DOHH2 (cell line): Measurements from ENCODE around the gene COASY.

Experiments used
- EZH2phosphoT487 ChIP-seq: fragments of 200-600 bp; sonication (generic); IDR thresholded peaks from 2 replicates; pipeline ENCODE4 v1.6.1; 2017; ENCODE audit warnings: borderline replicate concordance, mild to moderate bottlenecking, antibody characterized with exemption, low read length, moderate library complexity, mixed read lengths
- TF ChIP-seq, protein P1 (sequence below): fragments of 200-600 bp; sonication (generic); IDR thresholded peaks from one replicate; pipeline ENCODE4 v1.5.1; 2014; ENCODE audit warnings: antibody characterized with exemption, mild to moderate bottlenecking, low read depth, low read length; ENCODE audit not compliant: poor library complexity, severe bottlenecking

DNA sequence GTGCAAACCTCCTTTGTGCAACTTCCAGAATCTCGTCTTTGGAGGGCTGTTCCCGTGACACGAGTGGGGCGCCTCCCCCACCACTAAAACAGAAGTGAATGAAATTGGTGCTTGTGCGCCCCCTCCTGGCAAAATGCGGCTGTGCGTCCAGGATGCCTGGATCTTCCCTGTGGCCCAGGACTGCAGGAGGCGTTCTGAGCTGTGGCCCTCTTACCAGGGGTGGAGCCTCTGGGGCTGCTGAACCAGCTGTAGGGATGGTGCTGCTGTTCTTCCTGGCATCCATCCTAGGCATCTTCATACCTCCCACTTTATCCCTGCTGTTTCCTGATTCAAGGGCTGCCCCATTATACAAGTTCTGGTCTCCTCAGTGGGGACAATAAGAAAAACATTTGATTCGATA lies 44.4 kb upstream of the COASY start:
- TF ChIP-seq, protein P1, sequence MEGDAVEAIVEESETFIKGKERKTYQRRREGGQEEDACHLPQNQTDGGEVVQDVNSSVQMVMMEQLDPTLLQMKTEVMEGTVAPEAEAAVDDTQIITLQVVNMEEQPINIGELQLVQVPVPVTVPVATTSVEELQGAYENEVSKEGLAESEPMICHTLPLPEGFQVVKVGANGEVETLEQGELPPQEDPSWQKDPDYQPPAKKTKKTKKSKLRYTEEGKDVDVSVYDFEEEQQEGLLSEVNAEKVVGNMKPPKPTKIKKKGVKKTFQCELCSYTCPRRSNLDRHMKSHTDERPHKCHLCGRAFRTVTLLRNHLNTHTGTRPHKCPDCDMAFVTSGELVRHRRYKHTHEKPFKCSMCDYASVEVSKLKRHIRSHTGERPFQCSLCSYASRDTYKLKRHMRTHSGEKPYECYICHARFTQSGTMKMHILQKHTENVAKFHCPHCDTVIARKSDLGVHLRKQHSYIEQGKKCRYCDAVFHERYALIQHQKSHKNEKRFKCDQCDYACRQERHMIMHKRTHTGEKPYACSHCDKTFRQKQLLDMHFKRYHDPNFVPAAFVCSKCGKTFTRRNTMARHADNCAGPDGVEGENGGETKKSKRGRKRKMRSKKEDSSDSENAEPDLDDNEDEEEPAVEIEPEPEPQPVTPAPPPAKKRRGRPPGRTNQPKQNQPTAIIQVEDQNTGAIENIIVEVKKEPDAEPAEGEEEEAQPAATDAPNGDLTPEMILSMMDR, result peak; percentile 99
- no peak for TF ChIP-seq EZH2phosphoT487
